NCI-H82 (cell line): ENCODE measurements around the gene ATXN8OS.
"Not testable (repeated sequence)": the region's sequence is repeated elsewhere in the genome, so short reads cannot be mapped to it uniquely, and the experiment has no call there.

ENCODE experiments used
- DNase-seq: peaks from one replicate; lab custom pipeline; 2025; lab: John Stamatoyannopoulos, UW

The ATXN8OS gene

DNA sequence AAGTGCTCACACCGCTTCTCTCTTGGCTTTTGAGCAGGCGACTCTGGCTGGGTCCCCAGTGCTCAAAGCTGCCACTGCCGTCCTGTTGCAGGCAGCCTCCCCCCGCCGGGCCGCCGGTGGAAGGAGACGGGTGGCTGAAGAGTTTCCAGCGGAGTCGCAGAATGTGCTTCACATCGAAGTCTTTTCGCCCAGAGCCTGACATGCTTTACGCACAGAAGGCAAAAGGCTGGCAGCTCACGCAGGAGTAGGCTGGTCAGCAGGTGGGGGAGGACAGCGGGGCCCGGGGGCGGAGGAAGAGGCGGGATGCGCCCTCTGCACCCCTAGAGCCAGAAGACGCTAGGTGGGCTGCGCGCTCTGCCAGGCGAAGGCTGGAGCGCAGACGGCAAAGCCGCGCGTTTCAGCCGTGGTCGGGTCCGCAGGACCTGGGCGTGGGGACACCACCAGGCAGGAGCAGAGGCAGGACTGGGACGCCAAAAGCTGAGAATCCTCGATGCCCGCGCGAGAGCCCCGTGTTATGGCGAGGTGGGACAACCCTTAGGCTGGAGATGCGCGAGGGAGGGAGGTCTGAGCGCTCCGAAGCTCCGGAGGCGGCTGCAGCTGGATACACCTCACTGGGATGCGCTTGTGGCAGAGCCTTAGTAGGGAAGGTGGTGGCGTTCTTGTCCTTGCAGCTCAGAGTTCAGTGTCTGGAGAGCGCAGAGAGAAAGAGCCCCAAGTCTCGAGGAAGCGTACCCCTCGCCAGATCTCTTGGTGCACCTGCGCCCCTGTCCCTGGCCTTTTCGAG is at the start of gene ATXN8OS:
ATXN8OS (plus strand) TSS at position 329 of the 784 bp plus-strand sequence.
- DNase-seq: peak; percentile 73

DNA sequence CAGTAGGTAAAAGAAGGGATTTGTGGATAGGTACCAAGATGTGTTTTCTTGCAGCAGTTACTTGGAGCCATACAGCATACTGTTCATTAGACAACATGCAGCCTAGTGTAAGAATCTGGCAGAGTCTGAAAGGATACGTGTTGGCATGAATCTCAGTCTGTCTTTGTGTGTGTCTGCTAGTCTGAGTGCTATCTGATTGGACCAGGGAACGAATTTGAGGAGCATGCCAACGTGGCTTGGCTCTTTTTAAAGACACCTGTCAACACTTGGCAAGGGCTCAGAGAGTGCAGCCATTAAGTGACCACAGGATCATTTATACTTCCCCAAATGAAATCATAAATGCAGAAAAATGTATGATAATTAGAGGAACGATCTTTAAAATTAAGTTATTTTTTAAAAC is 27.6 kb upstream of the ATXN8OS start:
- no peak for DNase-seq

DNA sequence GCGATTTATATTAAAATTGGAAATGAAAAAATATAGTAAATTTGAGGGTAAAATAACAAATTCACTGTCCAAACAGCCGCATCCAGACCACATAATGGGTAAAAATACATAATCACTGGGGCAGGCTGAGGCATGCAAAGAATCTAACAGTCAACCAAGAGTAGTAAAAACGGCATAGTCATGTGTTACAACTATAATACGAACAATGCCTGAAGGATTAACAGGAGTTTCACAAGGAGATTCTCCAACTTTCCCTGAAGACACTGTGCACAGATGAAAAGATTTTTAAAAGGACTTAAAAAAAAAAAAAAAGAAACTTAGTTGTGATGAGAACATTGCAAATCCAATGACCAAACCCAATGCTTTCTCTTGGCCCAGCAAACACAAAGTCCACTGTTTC is 20.4 kb upstream of the ATXN8OS start:
- no peak for DNase-seq

DNA sequence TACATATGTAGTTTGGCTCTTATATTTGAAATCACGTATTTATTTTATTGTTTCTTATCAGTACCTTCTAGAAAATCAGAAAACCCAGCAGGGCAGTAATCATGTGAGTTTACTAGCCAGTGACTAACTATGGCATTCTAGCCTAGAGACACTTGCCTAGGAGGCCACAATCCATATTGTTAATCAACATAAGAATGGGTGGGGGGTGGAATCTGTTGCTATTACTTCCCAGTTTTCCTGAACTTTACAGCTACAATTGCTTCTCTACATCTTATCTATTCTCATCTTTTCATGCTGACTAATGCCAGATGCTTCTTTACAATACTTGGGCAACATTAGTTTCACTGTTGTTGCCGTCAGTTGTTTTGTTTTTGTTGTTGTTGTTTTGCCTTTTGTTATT is 18.7 kb upstream of the ATXN8OS start:
- DNase-seq: no peak

DNA sequence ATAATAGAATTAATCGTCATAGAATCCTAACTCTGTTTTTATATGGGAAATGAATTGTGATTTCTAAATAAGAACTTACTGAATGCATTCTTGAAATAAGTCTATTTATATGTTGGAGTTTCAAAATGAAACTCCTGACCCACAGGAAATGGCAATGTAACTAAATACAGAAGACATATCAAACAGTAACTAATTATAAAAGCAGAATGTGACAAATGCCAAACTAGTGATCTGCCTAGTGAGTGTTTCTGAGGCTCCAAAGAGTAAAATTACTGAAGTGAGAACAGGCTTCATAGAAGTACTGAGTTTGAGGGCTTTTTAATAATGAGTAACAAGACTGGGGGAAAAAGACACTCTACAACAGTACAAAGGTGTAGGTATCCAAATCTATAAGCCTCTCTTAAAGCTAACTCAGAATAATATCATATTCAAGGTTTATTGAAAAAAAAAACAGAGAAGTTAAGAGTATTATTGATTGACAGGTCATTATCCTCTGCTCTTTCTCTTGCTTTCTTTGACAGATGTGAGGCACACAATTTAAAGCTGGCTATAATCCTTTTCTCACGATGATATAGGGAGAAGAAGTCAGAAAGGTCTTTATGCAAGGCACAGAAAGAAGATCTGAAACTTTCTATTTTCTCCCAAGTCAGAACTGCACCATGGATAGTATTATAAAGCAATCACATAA is 17.4 kb upstream of the ATXN8OS start:
- peak; percentile 68 for DNase-seq

DNA sequence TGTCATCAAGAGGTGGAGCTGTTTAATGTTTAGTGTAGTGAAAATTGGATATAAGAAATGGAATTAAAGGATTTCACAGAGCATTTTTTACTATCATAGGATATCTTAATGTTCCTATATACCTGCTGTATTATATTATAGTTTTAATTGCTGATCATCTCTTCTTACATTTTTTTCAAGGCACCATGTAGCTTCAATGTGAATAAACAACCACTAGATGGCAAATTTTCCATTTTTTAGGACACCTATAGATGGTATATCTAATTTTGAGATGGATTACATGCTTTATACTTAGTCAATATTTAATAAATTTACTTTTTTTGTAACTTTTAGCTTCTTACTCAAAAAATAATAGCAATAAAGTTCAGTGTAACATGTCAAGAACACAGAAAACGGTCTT is 9.0 kb upstream of the ATXN8OS start:
- peak; percentile 57 for DNase-seq

DNA sequence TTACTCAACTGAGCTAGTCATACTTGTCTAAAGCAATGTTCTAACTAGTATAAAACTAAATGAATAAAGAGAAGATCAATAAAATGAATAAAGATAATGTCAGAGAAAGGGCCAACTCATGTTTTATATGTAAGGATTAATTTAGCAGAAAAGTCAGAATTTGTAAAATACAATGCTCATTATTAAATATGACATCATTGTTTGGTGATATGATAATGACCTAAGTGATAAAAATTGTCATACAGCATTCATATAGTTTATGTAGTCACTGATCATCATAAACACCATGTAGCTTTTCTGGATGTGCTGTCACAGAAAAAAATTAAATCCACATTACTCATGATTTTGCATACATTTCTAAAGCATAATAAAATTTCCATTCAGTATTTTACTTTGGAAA is 3.1 kb upstream of the ATXN8OS start:
- no peak for DNase-seq

DNA sequence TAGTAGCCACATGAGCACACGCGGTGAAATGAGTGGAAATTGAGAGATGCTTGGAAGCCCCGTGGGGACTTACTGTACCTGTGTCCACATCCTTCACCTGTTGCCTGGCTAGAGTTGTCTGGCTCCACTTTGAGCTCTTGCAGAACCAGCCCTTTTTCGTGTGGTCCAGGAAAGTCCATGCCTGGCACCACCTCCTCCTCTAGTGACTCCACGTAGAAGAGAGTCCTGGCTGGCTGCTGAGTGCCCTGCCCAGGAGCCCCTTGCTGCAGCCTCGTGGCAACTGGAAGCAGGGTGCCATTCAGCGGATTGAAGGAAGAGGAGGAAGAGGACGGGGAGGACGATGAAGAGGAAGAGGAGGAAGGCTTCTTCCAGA is 515 bp upstream of the ATXN8OS start:
- DNase-seq: peak; percentile 43

DNA sequence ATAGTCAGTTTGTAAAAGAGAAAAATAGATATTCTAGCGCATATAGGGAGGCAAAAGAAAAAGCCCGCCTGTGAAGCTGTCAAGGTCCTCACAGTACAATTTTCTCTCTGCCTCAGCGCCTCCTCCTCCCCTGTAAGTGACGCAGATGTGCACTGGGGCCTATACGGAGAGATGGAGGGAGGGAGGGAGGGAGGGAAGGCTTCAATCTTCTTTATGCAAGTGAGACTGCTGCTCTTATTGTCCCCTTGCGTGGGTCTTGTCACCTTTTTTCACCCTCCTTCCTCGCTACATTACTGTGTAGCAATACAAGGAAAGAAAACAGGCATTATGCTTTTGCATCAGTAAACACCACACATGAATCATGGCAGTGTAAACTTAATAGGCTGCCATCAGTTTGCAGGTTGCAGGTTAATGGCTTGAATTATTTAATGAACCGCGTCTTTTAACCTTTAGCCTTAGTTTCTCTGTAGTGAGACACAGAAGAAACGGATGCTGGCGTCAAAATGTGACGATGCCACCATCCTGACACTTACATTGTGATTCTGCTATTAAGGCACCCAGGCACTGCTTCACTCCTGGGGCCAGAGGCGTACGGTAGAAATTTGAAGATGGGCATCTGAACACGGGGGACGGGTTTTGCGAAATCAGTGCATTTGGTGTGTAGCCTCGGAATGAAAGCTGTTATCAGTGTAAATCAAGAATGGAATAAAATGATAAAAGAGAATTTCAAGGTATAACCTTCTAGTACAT is 905 bp downstream of the ATXN8OS start, which contains the start of gene KLHL1:
KLHL1 (minus strand) TSS at position 97 of the 750 bp plus-strand sequence. CDS start 753 bp downstream, outside the sequence.
- peak; percentile 53 for DNase-seq

DNA sequence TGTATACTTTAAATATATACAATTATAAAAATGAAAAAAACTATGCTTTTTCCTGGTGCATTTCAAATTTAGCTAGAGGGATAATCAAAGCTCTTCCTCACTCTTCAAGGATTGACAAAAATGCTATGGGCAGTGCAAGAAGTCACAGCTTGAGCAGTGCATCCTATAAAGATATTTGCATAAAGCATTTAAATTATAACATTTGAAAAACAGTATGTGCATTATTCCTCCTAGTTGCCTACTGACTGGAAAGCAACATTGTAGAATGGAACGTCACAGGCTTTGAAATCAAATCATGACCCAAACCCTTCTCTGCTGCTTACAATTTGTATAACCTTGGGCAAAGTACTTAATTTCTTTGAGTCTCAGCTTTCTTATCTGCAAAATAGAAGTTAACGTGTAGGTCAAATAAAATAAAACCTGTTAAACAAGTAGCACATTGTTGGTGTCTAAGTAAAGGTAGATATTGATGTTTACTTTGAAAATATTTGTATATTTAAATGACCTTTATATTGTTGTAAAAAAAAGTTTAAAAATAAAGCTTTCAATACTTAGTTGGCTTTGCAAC is 9.8 kb downstream of the ATXN8OS start:
- no peak for DNase-seq

DNA sequence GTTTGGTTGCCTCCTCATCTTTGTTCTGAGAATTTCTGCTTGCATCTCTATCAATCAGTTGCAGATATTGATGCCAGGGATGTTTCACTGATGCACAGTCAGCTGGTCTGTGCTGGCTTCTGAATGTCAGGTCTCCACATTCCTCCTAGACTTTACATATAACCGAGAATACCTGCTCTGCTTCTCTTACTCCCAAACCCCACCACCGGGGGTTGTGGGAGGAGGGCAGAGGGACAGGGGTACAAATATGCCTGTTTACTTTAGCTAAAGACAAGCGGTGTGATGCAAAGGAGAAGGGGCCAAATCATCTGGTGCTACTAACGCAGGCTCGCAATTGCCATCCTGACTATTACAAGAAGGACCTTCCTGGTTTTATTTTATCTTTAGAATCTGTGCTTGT is 18.1 kb downstream of the ATXN8OS start:
- DNase-seq: no peak

DNA sequence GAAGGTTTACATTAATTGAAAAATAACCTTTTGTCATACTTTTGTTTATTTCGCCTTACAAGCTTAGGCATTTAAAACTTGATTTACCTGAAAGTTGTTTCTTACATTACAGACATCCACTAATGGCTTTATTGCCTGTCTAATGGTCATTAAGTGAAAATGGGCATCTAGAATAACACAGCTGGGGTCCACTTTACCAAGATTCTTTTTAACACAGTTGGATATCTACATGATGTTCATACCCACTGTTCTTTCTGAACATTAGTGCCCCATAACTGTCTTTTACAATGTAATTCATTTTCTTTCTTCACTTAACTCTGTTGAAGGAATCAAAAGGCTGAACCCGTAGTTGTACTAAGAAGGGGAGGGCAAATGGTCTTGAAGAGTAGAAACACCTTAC is 20.5 kb downstream of the ATXN8OS start:
- no peak for DNase-seq

DNA sequence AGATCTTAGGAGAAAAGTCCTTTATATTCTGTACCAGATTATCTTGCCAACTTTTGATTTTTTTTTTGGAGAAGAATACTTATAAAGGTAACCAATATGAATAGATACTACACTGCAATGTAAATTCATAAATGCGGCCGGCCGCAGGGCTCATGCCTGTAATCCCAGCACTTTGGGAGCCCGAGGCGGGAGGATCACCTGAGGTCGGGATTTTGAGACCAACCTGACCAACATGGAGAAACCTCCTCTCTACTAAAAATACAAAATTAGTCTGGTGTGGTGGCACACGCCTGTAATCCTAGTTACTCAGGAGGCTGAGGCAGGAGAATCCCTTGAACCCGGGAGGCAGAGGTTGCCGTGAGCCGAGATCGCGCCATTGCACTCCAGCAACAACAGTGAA is 35.0 kb downstream of the ATXN8OS start:
- DNase-seq: not testable (repeated sequence)

DNA sequence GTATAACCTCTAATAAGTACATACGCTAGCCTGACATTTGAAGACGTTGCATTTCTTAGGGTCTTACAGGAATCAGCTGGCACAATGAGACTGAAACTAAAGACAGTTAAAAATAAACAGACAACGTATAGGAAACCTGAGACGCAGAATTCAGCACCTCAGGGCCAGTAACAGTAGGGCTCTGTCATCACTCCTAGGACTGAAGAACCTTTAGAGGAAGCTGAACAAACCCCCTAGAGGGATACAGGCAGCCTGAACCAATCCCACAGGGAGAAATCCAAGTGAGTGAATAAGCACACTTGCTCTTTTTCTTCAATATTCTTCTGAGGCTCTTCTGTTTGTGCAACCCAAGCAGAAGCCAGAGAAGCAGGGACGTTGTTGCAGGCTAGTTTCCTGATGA is 54.5 kb downstream of the ATXN8OS start:
- DNase-seq: no peak

DNA sequence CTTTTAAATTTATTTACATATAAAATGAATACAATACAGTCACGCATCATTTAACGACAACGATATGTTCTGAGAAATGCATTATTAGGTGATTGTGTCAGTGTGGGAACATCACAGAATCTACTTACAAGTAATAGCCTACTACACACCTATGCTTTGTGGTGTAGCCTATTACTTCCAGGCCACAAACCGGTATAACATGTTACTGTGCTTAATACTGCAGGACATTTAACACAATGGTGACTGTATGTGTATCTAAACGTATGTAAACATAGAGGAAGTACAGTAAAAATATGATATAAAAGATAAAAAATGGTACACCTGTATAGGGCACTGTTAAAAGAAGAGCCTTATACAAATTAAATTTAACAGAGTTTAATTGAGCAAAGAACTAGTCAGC is 63.1 kb downstream of the ATXN8OS start:
- DNase-seq: no peak

DNA sequence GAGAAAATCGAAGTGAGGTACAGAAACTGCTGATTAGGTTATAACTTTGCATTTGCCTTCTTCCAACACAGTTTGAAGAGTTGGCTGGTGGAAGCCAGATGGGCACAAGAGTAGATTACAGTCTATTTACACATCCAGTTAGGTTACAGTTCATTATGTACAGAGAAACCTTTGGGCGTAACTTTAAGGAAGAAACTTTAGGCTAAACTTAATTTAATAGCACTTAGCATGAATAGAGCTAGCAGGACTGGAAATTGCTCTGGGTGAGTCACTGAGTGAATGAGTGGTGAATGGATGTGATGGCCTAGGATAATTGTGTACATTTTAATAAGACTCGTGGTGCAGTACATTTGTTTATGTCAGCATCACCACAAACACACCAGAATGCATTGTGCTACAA is 63.5 kb downstream of the ATXN8OS start:
- DNase-seq: no peak

DNA sequence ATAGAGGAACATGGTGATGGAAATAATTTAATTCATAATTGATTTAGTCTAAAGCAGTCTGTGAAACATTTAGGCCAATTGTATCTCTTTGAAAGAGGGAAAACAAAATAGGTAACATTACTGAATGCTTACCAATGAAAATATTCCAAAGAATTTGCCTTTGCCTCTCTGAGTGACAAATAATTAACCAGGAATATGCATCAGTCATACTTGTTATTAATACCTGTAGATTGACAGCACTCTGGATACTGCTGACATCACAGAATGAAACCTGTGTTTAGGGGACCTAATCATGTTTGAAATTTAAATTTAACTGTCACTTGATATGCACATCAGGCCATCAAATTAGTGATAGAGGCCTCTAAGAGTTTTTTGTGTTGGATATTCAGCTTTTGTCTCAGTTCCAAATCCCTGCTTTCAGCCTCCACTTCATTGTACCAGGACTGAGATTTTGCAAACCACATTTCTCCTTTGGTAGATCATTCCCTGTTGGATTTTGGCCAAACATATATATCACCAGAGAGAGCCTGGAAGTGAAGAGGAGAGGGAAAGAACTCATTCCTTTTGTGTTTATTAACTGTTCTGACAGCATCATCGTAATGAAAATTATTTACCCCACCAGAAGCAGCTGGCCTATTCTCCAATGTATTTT is 65.4 kb downstream of the ATXN8OS start:
- no peak for DNase-seq

DNA sequence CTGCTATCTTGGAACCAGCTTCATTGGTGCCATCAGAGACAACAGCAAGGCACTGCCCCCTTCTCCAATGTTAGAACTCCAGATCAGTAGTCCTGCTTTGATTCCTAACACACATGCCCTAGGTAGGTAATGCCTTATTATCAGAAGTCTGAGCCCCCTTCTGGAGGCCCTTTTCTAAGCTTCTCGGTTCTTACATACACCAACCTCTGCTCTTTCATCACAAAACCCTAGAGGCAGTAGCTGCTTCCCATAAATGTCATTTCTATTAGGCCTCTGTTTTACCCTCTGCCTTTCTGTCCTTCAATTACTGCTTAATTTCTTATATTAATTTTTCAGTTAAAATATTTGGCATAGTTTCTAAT is 66.0 kb downstream of the ATXN8OS start:
- DNase-seq: no peak

DNA sequence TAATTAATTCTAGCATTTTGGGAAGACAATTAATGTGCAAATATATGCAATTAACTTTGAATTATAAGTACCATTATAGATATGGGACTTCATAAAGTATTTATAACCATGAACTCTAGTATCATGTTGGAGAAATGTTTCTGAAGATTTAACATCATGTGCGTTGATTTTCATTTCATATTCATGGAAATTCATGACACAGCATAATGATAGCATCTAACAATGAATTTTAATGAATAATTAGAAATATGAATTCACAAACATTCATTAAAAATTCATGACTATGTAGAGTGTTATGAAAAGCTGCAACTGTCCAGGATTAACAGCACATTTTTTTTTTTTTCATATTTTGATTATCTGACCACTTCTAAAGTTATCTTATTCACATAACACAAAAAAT is 70.7 kb downstream of the ATXN8OS start:
- DNase-seq: no peak
